HS-5 (cell line): ENCODE measurements around the gene ERC2.

Source experiments
- DNase-seq: peaks from one replicate; pipeline ENCODE4 v3.0.0-alpha.2; 2012; ENCODE audit warnings: low read depth

The ERC2 gene

GRCh38 chr3:56187051-56187450 is 281.2 kb downstream of the ERC2 start:
- no peak for DNase-seq

- no peak for DNase-seq
These were observed 282.4 kb downstream of the ERC2 start for GRCh38 chr3:56185827-56186226.

- DNase-seq = no peak
These were observed 284.7 kb downstream of the ERC2 start for GRCh38 chr3:56183529-56183928.

GRCh38 chr3:56180433-56180832 is 287.8 kb downstream of the ERC2 start:
- DNase-seq = no peak

GRCh38 chr3:56173601-56174000 is 294.7 kb downstream of the ERC2 start:
- no peak for DNase-seq

- no peak for DNase-seq
These were observed 303.8 kb downstream of the ERC2 start for GRCh38 chr3:56164436-56164835.

GRCh38 chr3:56157693-56158362 is 310.4 kb downstream of the ERC2 start:
- DNase-seq = peak; percentile 84

- DNase-seq = no peak
These were observed 314.0 kb downstream of the ERC2 start for GRCh38 chr3:56154297-56154696.

GRCh38 chr3:56147354-56147753 is 320.9 kb downstream of the ERC2 start:
- no peak for DNase-seq

- DNase-seq = no peak
These were observed 322.9 kb downstream of the ERC2 start for GRCh38 chr3:56145410-56145809.

- no peak for DNase-seq
These were observed 323.5 kb downstream of the ERC2 start for GRCh38 chr3:56144805-56145204.

GRCh38 chr3:56137415-56137814 is 330.9 kb downstream of the ERC2 start:
- no peak for DNase-seq

GRCh38 chr3:56136514-56136913 is 331.8 kb downstream of the ERC2 start:
- no peak for DNase-seq

- no peak for DNase-seq
These were observed 332.3 kb downstream of the ERC2 start for GRCh38 chr3:56135941-56136340.

GRCh38 chr3:56133423-56133822 is 334.8 kb downstream of the ERC2 start:
- DNase-seq = peak; percentile 46

- no peak for DNase-seq
These were observed 335.5 kb downstream of the ERC2 start for GRCh38 chr3:56132762-56133161.

- peak; percentile 92 for DNase-seq
These were observed 336.2 kb downstream of the ERC2 start for GRCh38 chr3:56131974-56132590.

GRCh38 chr3:56130036-56130435 is 338.2 kb downstream of the ERC2 start:
- DNase-seq = no peak

- DNase-seq = no peak
These were observed 341.6 kb downstream of the ERC2 start for GRCh38 chr3:56126632-56127031.

GRCh38 chr3:56125358-56126005 is 342.8 kb downstream of the ERC2 start:
- peak; percentile 80 for DNase-seq

GRCh38 chr3:56124546-56124945 is 343.7 kb downstream of the ERC2 start:
- DNase-seq = no peak

GRCh38 chr3:56123487-56123886 is 344.8 kb downstream of the ERC2 start:
- DNase-seq = no peak

GRCh38 chr3:56122911-56123310 is 345.4 kb downstream of the ERC2 start:
- no peak for DNase-seq

- no peak for DNase-seq
These were observed 346.6 kb downstream of the ERC2 start for GRCh38 chr3:56121716-56122115.
